ENCODE results near the gene OPCML. TPM values are rescaled to one million over a fixed set of nuclear protein-coding genes. Genes with fewer than 3 reads are reported as not detected.

The OPCML gene
- total and polyA plus RNA-seq, 2 donors from 2014 or later, result 0.77 to 1.1 TPM

GRCh38 chr11:133525976-133526375 lies 6.3 kb downstream of the OPCML start:
- FAIRE-seq, result no peak
- H3K27ac ChIP-seq (ENCODE audit: low read depth in 2 of 2, low read length in 2 of 2), result no peak overlapping the region
- H3K9me3 ChIP-seq (ENCODE audit: control insufficient read depth in 2 of 3, insufficient read depth in 1 of 3, low read length in 3 of 3), result no peaks in the 10 kb centered on the region
- no peaks in the 10 kb centered on the region for H3K4me1 ChIP-seq (ENCODE audit: control insufficient read depth in 2 of 3, insufficient read depth in 2 of 3, low read depth in 1 of 3, low read length in 3 of 3)
- H3K36me3 ChIP-seq (ENCODE audit: control insufficient read depth in 2 of 3, insufficient read depth in 3 of 3, low read length in 3 of 3), result no peaks in the 10 kb centered on the region
- no peak for TF ChIP-seq CTCF (IDR thresholded peaks at IDR 0.05; ENCODE audit: borderline replicate concordance, extremely low read depth, insufficient read depth)
- H3K9ac ChIP-seq (ENCODE audit: low read length in 3 of 3), result no peak overlapping the region
- H3K4me3 ChIP-seq (ENCODE audit: low read length in 3 of 3), result no peak overlapping the region
- intact Hi-C loops (cut with DNase I), result no loop called here
- no peak for DNase-seq
- peaks cover 6% of the 10 kb centered on the region for H3K27me3 ChIP-seq (ENCODE audit: control insufficient read depth, insufficient read depth, low read length)

GRCh38 chr11:133524488-133524887 lies 7.8 kb downstream of the OPCML start:
- H3K9me3 ChIP-seq (ENCODE audit: control insufficient read depth in 2 of 3, insufficient read depth in 1 of 3, low read length in 3 of 3), result no peaks in the 10 kb centered on the region
- H3K9ac ChIP-seq (ENCODE audit: low read length in 3 of 3), result no peak overlapping the region
- FAIRE-seq (no peak), DNase-seq (no peak)
- no peak overlapping the region for H3K4me3 ChIP-seq (ENCODE audit: low read length in 3 of 3)
- TF ChIP-seq CTCF (IDR thresholded peaks at IDR 0.05; ENCODE audit: borderline replicate concordance, extremely low read depth, insufficient read depth), result no peak
- peaks cover 4% of the 10 kb centered on the region for H3K27me3 ChIP-seq (ENCODE audit: control insufficient read depth, insufficient read depth, low read length)
- intact Hi-C loops (cut with DNase I), result no loop called here
- H3K4me1 ChIP-seq (ENCODE audit: control insufficient read depth in 2 of 3, insufficient read depth in 2 of 3, low read depth in 1 of 3, low read length in 3 of 3), result no peaks in the 10 kb centered on the region
- H3K27ac ChIP-seq (ENCODE audit: low read depth in 2 of 2, low read length in 2 of 2), result no peak overlapping the region
- no peaks in the 10 kb centered on the region for H3K36me3 ChIP-seq (ENCODE audit: control insufficient read depth in 2 of 3, insufficient read depth in 3 of 3, low read length in 3 of 3)

GRCh38 chr11:133522344-133522743 lies 10.0 kb downstream of the OPCML start:
- Histone ChIP-seq H3K27me3 (ENCODE audit: control insufficient read depth, insufficient read depth, low read length) (no peaks in the 10 kb centered on the region), H3K27ac (ENCODE audit: low read depth in 2 of 2, low read length in 2 of 2) (no peak overlapping the region), H3K9me3 (ENCODE audit: control insufficient read depth in 2 of 3, insufficient read depth in 1 of 3, low read length in 3 of 3) (no peaks in the 10 kb centered on the region), H3K4me3 (ENCODE audit: low read length in 3 of 3) (no peak overlapping the region), H3K9ac (ENCODE audit: low read length in 3 of 3) (no peak overlapping the region), H3K36me3 (ENCODE audit: control insufficient read depth in 2 of 3, insufficient read depth in 3 of 3, low read length in 3 of 3) (no peaks in the 10 kb centered on the region), H3K4me1 (ENCODE audit: control insufficient read depth in 2 of 3, insufficient read depth in 2 of 3, low read depth in 1 of 3, low read length in 3 of 3) (no peaks in the 10 kb centered on the region)
- FAIRE-seq (no peak), DNase-seq (no peak)
- no peak for TF ChIP-seq CTCF (IDR thresholded peaks at IDR 0.05; ENCODE audit: borderline replicate concordance, extremely low read depth, insufficient read depth)
- intact Hi-C loops (cut with DNase I), result no loop called here

GRCh38 chr11:133521502-133521901 lies 10.8 kb downstream of the OPCML start:
- Histone ChIP-seq H3K4me3 (ENCODE audit: low read length in 3 of 3) (no peak overlapping the region), H3K9ac (ENCODE audit: low read length in 3 of 3) (no peak overlapping the region), H3K4me1 (ENCODE audit: control insufficient read depth in 2 of 3, insufficient read depth in 2 of 3, low read depth in 1 of 3, low read length in 3 of 3) (no peaks in the 10 kb centered on the region), H3K36me3 (ENCODE audit: control insufficient read depth in 2 of 3, insufficient read depth in 3 of 3, low read length in 3 of 3) (no peaks in the 10 kb centered on the region), H3K27ac (ENCODE audit: low read depth in 2 of 2, low read length in 2 of 2) (no peak overlapping the region), H3K27me3 (ENCODE audit: control insufficient read depth, insufficient read depth, low read length) (no peaks in the 10 kb centered on the region), H3K9me3 (ENCODE audit: control insufficient read depth in 2 of 3, insufficient read depth in 1 of 3, low read length in 3 of 3) (no peaks in the 10 kb centered on the region)
- DNase-seq (no peak), FAIRE-seq (no peak)
- no peak for TF ChIP-seq CTCF (IDR thresholded peaks at IDR 0.05; ENCODE audit: borderline replicate concordance, extremely low read depth, insufficient read depth)
- intact Hi-C loops (cut with DNase I), result no loop called here

All from kidney (tissue), 14 donors.